LNCaP clone FGC (cell line): Measurements from ENCODE around the gene ZNF608.

Experiments used
- DNase-seq: peaks from one replicate; pipeline ENCODE4 v3.0.0-alpha.2; 2011; ENCODE audit warnings: low read depth
- H3K4me3 ChIP-seq: 2 replicates; pipeline ENCODE4 v1.5.1; 2011; ENCODE audit warnings: mild to moderate bottlenecking, low read depth, low read length, control low read depth
- TF ChIP-seq, protein P1 (sequence below): IDR thresholded peaks from 2 replicates; pipeline ENCODE4 v1.5.1; 2012; ENCODE audit warnings: mild to moderate bottlenecking; ENCODE audit not compliant: control insufficient read depth, insufficient read depth; ENCODE audit errors: extremely low read depth

Gene ZNF608

DNA sequence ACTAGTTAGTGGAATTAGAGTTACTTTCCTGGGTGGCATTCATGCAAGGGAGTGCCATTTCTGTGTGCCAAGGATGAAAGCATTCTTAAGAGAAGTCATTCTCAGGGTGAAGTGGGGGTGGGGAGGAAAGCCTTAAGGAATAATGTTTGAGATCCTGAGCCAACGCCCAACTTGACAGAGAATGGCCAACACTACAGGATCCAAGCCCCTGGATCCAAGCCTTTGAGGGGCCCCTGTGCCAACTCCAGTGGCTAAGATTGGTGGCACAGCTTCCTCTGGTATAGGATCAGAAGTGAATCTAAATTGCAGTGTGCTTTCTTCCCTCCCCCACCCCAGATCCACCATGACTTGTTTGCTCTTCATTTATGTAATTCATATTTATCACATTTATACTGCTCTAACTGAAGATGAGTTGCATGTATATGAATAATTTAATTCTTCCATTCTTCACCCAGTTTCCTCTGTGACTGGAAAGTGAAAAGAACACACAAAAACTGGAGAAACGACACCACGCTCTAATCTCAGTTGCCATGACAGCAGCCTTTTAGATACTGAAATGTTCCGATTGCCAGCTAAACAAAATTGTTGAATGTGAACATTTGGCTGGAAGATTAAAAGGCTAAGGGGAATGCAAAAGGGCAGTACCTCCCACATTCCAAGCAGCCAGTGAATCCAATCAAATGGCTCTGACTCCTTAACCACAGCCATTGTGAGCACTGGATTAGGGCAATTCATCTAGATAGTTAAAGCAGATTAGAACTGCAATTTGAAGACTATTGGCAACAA, 4.5 kb downstream of the ZNF608 start:
- H3K4me3 ChIP-seq: no peak overlapping the region
- TF ChIP-seq, protein P1, sequence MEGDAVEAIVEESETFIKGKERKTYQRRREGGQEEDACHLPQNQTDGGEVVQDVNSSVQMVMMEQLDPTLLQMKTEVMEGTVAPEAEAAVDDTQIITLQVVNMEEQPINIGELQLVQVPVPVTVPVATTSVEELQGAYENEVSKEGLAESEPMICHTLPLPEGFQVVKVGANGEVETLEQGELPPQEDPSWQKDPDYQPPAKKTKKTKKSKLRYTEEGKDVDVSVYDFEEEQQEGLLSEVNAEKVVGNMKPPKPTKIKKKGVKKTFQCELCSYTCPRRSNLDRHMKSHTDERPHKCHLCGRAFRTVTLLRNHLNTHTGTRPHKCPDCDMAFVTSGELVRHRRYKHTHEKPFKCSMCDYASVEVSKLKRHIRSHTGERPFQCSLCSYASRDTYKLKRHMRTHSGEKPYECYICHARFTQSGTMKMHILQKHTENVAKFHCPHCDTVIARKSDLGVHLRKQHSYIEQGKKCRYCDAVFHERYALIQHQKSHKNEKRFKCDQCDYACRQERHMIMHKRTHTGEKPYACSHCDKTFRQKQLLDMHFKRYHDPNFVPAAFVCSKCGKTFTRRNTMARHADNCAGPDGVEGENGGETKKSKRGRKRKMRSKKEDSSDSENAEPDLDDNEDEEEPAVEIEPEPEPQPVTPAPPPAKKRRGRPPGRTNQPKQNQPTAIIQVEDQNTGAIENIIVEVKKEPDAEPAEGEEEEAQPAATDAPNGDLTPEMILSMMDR: no peak
- no peak for DNase-seq

DNA sequence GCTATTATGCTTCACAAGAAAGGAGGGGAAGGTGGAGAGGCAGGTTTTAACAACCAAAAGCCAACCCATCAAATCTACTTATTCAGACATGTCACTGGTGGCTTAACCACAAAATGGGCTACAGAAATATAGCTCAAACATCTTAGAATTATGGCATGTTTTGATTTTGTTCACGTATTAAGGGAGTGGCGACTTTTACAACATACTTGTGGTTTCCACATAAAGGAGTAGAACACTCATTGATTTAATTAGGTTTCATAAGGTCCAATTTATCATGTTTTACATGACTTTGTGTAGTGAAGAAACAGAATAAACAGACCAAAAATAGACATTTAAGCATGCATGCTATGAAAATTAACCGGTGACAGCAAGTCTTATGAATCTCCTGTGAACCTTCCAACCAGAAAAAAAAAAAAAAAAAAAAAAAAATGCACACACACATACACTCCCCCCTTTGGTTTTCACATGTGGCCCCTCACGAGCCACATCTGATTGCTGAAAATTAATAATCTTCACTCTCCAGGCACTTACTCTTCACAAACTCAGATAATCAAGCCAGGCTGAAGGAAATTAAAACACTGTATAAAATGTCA, 5.4 kb downstream of the ZNF608 start:
- DNase-seq: no peak

DNA sequence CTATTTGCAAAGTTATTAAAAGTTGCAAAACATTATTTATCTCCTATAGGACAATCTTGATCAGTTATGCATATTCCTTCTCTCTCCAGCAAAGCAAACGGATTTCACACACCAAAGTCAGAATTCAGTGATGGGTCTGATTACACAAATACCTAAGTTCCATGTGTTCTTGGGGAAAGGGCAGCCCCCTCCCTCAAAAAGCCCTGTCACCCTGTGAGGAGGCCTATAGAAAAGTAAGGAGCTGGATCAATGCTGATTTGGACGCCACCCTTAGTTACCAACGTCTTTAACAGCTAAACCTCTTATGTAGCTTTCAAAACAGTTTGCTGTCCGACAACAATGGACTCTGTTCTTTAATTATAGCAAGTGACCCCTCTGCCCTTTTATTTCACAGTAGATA, 6.4 kb downstream of the ZNF608 start:
- DNase-seq: no peak
- no peak overlapping the region for H3K4me3 ChIP-seq
- TF ChIP-seq, protein P1: no peak

More for the DNA sequence above, 5.4 kb downstream of the ZNF608 start:
- no peak overlapping the region for H3K4me3 ChIP-seq
- TF ChIP-seq, protein P1: no peak

DNA sequence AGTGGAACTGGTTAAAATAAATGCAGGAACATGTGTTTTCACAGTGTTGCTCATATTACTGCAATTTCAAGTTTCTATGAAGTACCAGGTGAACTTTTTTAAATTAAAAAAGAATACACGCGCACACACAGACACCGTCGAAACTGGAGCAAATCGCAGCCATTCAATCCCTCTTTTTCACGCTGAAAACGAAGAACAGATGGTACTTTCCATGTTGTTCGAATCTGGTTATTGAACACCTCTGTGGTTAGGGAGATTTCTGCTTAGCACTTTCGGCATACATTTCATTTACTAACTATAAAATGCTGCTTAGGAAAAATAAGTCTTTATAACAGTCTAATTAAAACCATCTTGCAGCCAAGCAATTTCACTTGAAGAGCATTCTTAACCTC, 6.8 kb downstream of the ZNF608 start:
- DNase-seq: no peak
- H3K4me3 ChIP-seq: no peak overlapping the region
- TF ChIP-seq, protein P1: no peak

DNA sequence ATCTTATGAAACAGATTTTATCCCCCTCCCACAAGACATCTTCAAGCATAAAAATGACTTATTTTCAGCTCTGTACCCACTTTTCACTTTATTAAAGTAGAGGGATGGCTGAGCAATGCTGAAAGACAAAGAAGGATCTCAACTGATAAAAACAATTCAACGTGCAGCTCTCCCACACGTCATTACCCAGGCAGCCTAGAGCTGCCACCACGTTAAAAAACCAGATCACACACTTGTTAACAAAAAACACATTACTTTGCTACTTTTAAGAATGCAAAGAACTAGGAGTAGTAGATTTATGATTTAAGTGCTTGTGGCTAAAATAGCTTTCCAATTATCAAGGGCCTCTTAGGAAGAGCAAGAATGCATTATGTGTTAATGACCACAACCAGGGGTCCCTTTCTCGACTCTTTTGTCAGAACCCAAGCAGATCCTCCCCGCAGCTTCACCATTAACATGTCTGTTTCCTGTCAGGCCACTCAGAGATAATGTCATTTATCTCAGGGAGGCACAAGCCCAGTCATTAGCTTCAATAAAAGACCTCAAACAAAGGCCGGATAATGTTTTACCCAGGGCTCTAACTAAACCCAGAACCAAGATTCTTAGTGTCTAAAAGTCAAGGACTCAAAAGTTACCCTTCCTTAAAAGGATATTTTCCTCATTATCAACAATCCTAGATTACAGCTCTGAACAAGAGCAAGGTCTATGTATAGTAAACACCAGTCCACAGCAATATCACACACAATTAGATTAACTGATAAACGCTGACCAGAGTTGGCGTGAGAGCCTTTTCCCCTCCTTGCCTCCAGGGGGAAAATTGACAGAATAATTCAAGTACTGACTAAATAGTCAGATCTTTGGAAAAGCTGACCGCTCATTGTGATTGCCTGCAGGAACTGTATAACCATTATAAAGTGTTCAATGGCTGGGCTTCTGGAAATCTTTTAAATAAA, 7.5 kb downstream of the ZNF608 start:
- TF ChIP-seq, protein P1: no peak
- no peak for DNase-seq
- no peak overlapping the region for H3K4me3 ChIP-seq

DNA sequence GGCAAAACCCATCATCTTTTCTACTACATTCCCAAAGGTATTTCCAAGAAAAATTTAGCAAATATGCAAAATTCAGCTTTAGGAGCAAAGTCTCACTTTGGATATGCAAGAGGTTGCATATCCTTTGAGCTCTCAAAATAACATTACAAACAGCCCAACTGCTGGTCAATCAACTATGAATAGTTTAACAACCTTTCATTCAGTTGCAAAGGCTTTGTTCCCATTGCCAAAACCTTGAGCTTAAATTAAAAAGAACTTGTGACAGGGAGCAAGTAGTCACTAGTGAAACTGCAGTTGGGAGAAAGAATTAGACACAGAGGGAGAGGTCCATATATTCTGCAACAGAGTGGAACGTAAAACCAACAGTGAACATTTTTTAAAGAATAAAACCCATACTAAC, 8.8 kb downstream of the ZNF608 start:
- H3K4me3 ChIP-seq: no peak overlapping the region
- TF ChIP-seq, protein P1: no peak
- no peak for DNase-seq
